Keratinocyte (primary cell): Measurements from ENCODE around the gene PES1. TPM values are rescaled to one million over a fixed set of nuclear protein-coding genes. Genes with fewer than 3 reads are reported as not detected.

ENCODE experiments used
- DNase-seq: peaks from one replicate; pipeline ENCODE4 v3.0.0-alpha.2; 2011; ENCODE audit warnings: low read depth, missing footprints, low spot score
- FAIRE-seq: peaks from 2 replicates; lab custom pipeline; 2011; peaks lifted over from hg19 to GRCh38; lab: Jason Lieb, UNC
- H2AFZ ChIP-seq: 2 replicates; pipeline ENCODE4 v1.6.0; 2012; ENCODE audit warnings: low read length, control low read depth, inconsistent platforms; ENCODE audit not compliant: control insufficient read depth
- H3K27ac ChIP-seq: 2 replicates; pipeline ENCODE4 v1.5.1; 2011; ENCODE audit warnings: low read length; ENCODE audit not compliant: control insufficient read depth, insufficient read depth
- H3K27me3 ChIP-seq: 3 replicates; pipeline ENCODE4 v1.6.0; 2011; ENCODE audit warnings: low read length; ENCODE audit not compliant: control insufficient read depth, insufficient read depth; ENCODE audit errors: extremely low read depth
- H3K36me3 ChIP-seq, 2 experiments: 2 replicates in 1 of 2; 3 replicates in 1 of 2; pipeline ENCODE4 v1.5.1; 2011; ENCODE audit warnings: low read length in 2 of 2, mild to moderate bottlenecking in 1 of 2; ENCODE audit not compliant: control insufficient read depth in 2 of 2, insufficient read depth in 2 of 2; ENCODE audit errors: extremely low read depth in 1 of 2
- H3K4me1 ChIP-seq: 3 replicates; pipeline ENCODE4 v1.5.1; 2011; ENCODE audit warnings: low read length; ENCODE audit not compliant: control insufficient read depth, insufficient read depth; ENCODE audit errors: extremely low read depth
- H3K4me2 ChIP-seq: 3 replicates; pipeline ENCODE4 v1.6.0; 2011; ENCODE audit warnings: low read depth, low read length; ENCODE audit not compliant: control insufficient read depth, insufficient read depth; ENCODE audit errors: extremely low read depth
- H3K4me3 ChIP-seq, 3 experiments: fragments of 200-600 bp in 1 of 3; sonication (generic) in 1 of 3; 2 replicates in 2 of 3; 3 replicates in 1 of 3; pipeline ENCODE4 v1.5.1; 2011 to 2016; ENCODE audit warnings: low read length in 3 of 3, mild to moderate bottlenecking in 3 of 3, control low read depth in 2 of 3, inconsistent platforms in 1 of 3, low read depth in 1 of 3, mixed read lengths in 1 of 3, mixed run types in 1 of 3, moderate library complexity in 1 of 3; ENCODE audit not compliant: control insufficient read depth in 2 of 3, insufficient read depth in 2 of 3; ENCODE audit errors: extremely low read depth in 1 of 3
- H3K79me2 ChIP-seq: 2 replicates; pipeline ENCODE4 v1.6.0; 2012; ENCODE audit warnings: low read length; ENCODE audit not compliant: control insufficient read depth, insufficient read depth
- H3K9ac ChIP-seq: 3 replicates; pipeline ENCODE4 v1.6.0; 2011; ENCODE audit warnings: low read length; ENCODE audit not compliant: control insufficient read depth, insufficient read depth; ENCODE audit errors: extremely low read depth
- H3K9me1 ChIP-seq: 3 replicates; pipeline ENCODE4 v1.6.0; 2011; ENCODE audit warnings: low read length; ENCODE audit not compliant: control insufficient read depth, insufficient read depth; ENCODE audit errors: extremely low read depth
- H3K9me3 ChIP-seq: 2 replicates; pipeline ENCODE4 v1.5.1; 2012; ENCODE audit warnings: low read depth, low read length; ENCODE audit not compliant: control insufficient read depth
- H4K20me1 ChIP-seq: 3 replicates; pipeline ENCODE4 v1.6.0; 2011; ENCODE audit warnings: low read length; ENCODE audit not compliant: control insufficient read depth, insufficient read depth; ENCODE audit errors: extremely low read depth
- EZH2 ChIP-seq: IDR thresholded peaks from one replicate; pipeline ENCODE4 v1.6.1; 2012; ENCODE audit warnings: inconsistent platforms, mild to moderate bottlenecking, low read length, moderate library complexity
- dilution Hi-C: fragments of 300-500 bp; cut with MboI; formaldehyde crosslinking; loops from one replicate; pipeline ENCODE4 v1.7.0; 2020; ENCODE audit warnings: low sequenced_read_pairs; ENCODE audit not compliant: extremely low pct_ligation_motif_present
- polyA plus RNA-seq, 5 experiments: library from polyadenylated mRNA; depleted of rRNA in 3 of 5; stranded (reverse) in 3 of 5; stranded (forward) in 1 of 5; unstranded in 1 of 5; fragments of >200 nt; gene quantifications; 1 replicate in 1 of 5; 2 replicates in 3 of 5; 3 replicates in 1 of 5; pipeline versions ENCODE4 v1.2.1 to v1.2.3, GENCODE V29; 2011 to 2012; ENCODE audit warnings: missing spikeins in 2 of 5, low read depth in 1 of 5, low replicate concordance in 1 of 5
- TF ChIP-seq, protein P1 (sequence below), 3 experiments: IDR thresholded peaks in 1 of 3; conservative IDR thresholded peaks in 1 of 3; optimal IDR thresholded peaks in 1 of 3; 2 replicates in 2 of 3; 3 replicates in 1 of 3; pipeline versions ENCODE3 to v1.5.1; 2011; ENCODE audit warnings: low read length in 3 of 3, mild to moderate bottlenecking in 3 of 3, moderate library complexity in 2 of 3, control low read depth in 1 of 3, inconsistent platforms in 1 of 3; ENCODE audit not compliant: insufficient read depth in 2 of 3; ENCODE audit errors: extremely low read depth in 1 of 3

PES1 gene
- polyA plus RNA-seq, 1 donor (not counting 4 experiments of a cell fraction or from before 2014, with no cell fraction given), result 116 TPM

- H3K79me2 ChIP-seq, result peaks cover 37% of the 10 kb centered on the region
- H4K20me1 ChIP-seq, result no peaks in the 10 kb centered on the region
- DNase-seq, result no peak
- TF ChIP-seq, protein P1, sequence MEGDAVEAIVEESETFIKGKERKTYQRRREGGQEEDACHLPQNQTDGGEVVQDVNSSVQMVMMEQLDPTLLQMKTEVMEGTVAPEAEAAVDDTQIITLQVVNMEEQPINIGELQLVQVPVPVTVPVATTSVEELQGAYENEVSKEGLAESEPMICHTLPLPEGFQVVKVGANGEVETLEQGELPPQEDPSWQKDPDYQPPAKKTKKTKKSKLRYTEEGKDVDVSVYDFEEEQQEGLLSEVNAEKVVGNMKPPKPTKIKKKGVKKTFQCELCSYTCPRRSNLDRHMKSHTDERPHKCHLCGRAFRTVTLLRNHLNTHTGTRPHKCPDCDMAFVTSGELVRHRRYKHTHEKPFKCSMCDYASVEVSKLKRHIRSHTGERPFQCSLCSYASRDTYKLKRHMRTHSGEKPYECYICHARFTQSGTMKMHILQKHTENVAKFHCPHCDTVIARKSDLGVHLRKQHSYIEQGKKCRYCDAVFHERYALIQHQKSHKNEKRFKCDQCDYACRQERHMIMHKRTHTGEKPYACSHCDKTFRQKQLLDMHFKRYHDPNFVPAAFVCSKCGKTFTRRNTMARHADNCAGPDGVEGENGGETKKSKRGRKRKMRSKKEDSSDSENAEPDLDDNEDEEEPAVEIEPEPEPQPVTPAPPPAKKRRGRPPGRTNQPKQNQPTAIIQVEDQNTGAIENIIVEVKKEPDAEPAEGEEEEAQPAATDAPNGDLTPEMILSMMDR (optimal IDR thresholded peaks at IDR 0.05 in 1 of 3, IDR thresholded peaks at IDR 0.05 in 1 of 3, conservative IDR thresholded peaks at IDR 0.05 in 1 of 3; ENCODE audit: extremely low read depth in 1 of 3, insufficient read depth in 2 of 3, low read length in 3 of 3), result no peak
- TF ChIP-seq EZH2, result no peak
- peak overlapping the region; percentile 90 for H3K4me2 ChIP-seq
- dilution Hi-C loops, result no loop called here
- H2AFZ ChIP-seq, result peak overlapping the region; percentile 23
- peak overlapping the region; percentile 51 to 85 (median 74) for H3K4me3 ChIP-seq
- H3K27ac ChIP-seq, result peak overlapping the region; percentile 91
- H3K36me3 ChIP-seq, result peaks cover 27 to 31% of the 10 kb centered on the region in 2 experiments
- FAIRE-seq, result peak; percentile 13
- H3K4me1 ChIP-seq, result peaks cover 10% of the 10 kb centered on the region
- peak overlapping the region; percentile 90 for H3K9ac ChIP-seq
- H3K9me1 ChIP-seq, result no peaks in the 10 kb centered on the region
- H3K27me3 ChIP-seq, result no peaks in the 10 kb centered on the region
- no peaks in the 10 kb centered on the region for H3K9me3 ChIP-seq
Observed at GRCh38 chr22:30591191-30591587, 521 bp downstream of the PES1 start.

DNA sequence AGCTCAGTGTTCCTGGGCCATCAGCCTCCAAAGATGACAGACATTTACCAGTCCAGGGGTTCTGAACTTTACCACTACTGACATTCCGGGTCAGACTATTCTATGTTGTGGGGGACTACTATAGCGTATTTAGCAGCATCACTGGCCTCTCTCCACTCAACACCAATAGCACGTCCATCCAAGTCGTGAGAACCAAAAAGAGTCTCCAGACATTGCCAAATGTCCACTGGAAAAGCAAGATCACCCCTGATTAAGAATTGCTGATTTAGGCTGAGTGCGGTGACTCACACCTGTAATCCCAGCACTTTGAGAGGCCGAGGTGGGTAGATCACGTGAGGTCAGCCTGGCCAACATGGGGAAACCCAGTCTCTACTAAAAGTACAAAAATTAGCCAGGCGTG, 5.3 kb downstream of the PES1 start:
- TF ChIP-seq, protein P1 (optimal IDR thresholded peaks at IDR 0.05 in 1 of 3, IDR thresholded peaks at IDR 0.05 in 1 of 3, conservative IDR thresholded peaks at IDR 0.05 in 1 of 3; ENCODE audit: extremely low read depth in 1 of 3, insufficient read depth in 2 of 3, low read length in 3 of 3), result no peak
- no peak for TF ChIP-seq EZH2
- Histone ChIP-seq H3K27me3 (no peaks in the 10 kb centered on the region), H3K9me1 (no peaks in the 10 kb centered on the region)

More for the DNA sequence above, 5.3 kb downstream of the PES1 start:
- no peaks in the 10 kb centered on the region for H3K9me3 ChIP-seq
- no peak overlapping the region for H3K27ac ChIP-seq
- H3K9ac ChIP-seq, result no peak overlapping the region
- peaks cover 62% of the 10 kb centered on the region in 2 experiments for H3K36me3 ChIP-seq
- H3K4me3 ChIP-seq, result no peak overlapping the region
- no peak overlapping the region for H3K4me2 ChIP-seq
- no peak overlapping the region for H2AFZ ChIP-seq
- DNase-seq, result no peak
- no peaks in the 10 kb centered on the region for H4K20me1 ChIP-seq
- FAIRE-seq, result no peak
- H3K79me2 ChIP-seq, result peaks cover 34% of the 10 kb centered on the region
- dilution Hi-C loops, result no loop called here
- H3K4me1 ChIP-seq, result peaks cover 10% of the 10 kb centered on the region
